Adrenal gland (tissue), 12 donors: ENCODE measurements around the gene SOCS6. TPM values are rescaled to one million over a fixed set of nuclear protein-coding genes. Genes with fewer than 3 reads are reported as not detected.

Experiments
- DNase-seq, 7 donors: peaks; one replicate each; pipeline ENCODE4 v3.0.0-alpha.2; 2019 to 2020
- H3K27ac ChIP-seq, 5 donors: fragments of 200-600 bp; sonication (generic) in 4 of 5; 1 replicate in 3 of 5; 2 replicates in 2 of 5; pipeline versions ENCODE4 v1.5.1 to v1.8.0; 2016 to 2020; ENCODE audit warnings: mild to moderate bottlenecking in 1 of 5
- H3K27me3 ChIP-seq: fragments of 200-600 bp; 2 replicates; pipeline ENCODE4 v1.8.0; 2021
- H3K36me3 ChIP-seq, 2 donors: fragments of 200-600 bp; replicated peaks in 1 of 2; 1 replicate in 1 of 2; 2 replicates in 1 of 2; pipeline versions ENCODE4 v1.5.1 to v1.8.0; 2018 to 2022
- H3K4me1 ChIP-seq, 2 donors: fragments of 200-600 bp; replicated peaks in 1 of 2; 1 replicate in 1 of 2; 2 replicates in 1 of 2; pipeline versions ENCODE4 v1.5.1 to v1.8.0; 2018 to 2021
- H3K4me3 ChIP-seq, 4 donors: fragments of 200-600 bp; sonication (generic) in 3 of 4; one replicate each; pipeline ENCODE4 v1.5.1; 2016 to 2018
- H3K9me3 ChIP-seq, 3 donors: fragments of 200-600 bp; sonication (generic) in 1 of 3; replicated peaks in 1 of 3; 1 replicate in 2 of 3; 2 replicates in 1 of 3; pipeline versions ENCODE4 v1.5.1 to v1.8.0; 2016 to 2021
- CTCF ChIP-seq, 6 experiments: fragments of 450-650 bp in 4 of 6; fragments of 200-600 bp in 2 of 6; sonication (generic) in 1 of 6; IDR thresholded peaks; 1 replicate in 5 of 6; 2 replicates in 1 of 6; pipeline versions ENCODE4 v1.5.1 to v1.8.0; 2016 to 2021; ENCODE audit warnings: antibody characterized with exemption in 6 of 6, mild to moderate bottlenecking in 2 of 6, moderate library complexity in 1 of 6
- POLR2A ChIP-seq, 2 donors: fragments of 450-650 bp; IDR thresholded peaks; one replicate each; pipeline ENCODE4 v1.6.1; 2017; ENCODE audit warnings: antibody characterized with exemption in 2 of 2, mild to moderate bottlenecking in 2 of 2, moderate library complexity in 1 of 2
- WGBS, 4 donors: extraction: QIAGEN DNeasy Blood & Tissue Kit in 2 of 4; methylation state at CpG; one replicate each; pipeline versions ENCODE4 v1.1.5 to v1.1.7; 2013 to 2017; 5-methylcytosine and 5-hydroxymethylcytosine counted together
- intact Hi-C, 2 donors: fragments of 100-400 bp; cut with DNase I; formaldehyde crosslinking; loops; one replicate each; pipeline versions ENCODE4 v1.14.1 to v1.15.0; 2022 to 2023
- polyA plus RNA-seq, 3 donors: library from polyadenylated mRNA; stranded (reverse); fragments of 200-250 nt in 2 of 3; fragments of 350-450 nt in 1 of 3; fragmentation: Illumina TruSeq in 1 of 3; extraction: RNeasy Lipid Tissue Mini Kit (QIAGEN cat#74804) in 1 of 3; gene quantifications; one replicate each; pipeline ENCODE4 v1.2.3, GENCODE V29; 2013 to 2014
- total RNA-seq, 9 donors: library from RNA; depleted of rRNA in 4 of 9; stranded (reverse); fragments of >200 nt in 4 of 9; fragments of 120-200 nt in 1 of 9; fragmentation: NEBNext Ultra II Directional in 1 of 9; extraction: Animal tissue kit (Norgen Biotek cat#: 25700) in 1 of 9; gene quantifications; one replicate each; pipeline versions ENCODE4 v1.1.0 to v1.2.4, GENCODE V29; 2013 to 2023
- donor health status: healthy with polysubstance abuse.
- donor health status: Bipolar disorder and iron deficiency.
- donor health status: DM: yes; HTN: yes; CAD: no.
- donor health status: DM: no; HTN: no; CAD: no.
- donor health status: DM: no; HTN: no; CAD: no.
- donor health status: DM: yes; HTN: yes; CAD: no.

Gene SOCS6
- total and polyA plus RNA-seq, 12 donors, result 4.3 to 25.5 (median 17.4) TPM

- Histone ChIP-seq H3K27me3 (no peaks in the 10 kb centered on the region), H3K36me3 (no peaks in the 10 kb centered on the region), H3K27ac (peak overlapping the region in 1 of 5 donors; percentile 28), H3K4me3 (no peak overlapping the region), H3K4me1 (peaks cover 25 to 77% of the 10 kb centered on the region in 2 donors), H3K9me3 (no peaks in the 10 kb centered on the region)
- TF ChIP-seq CTCF (IDR thresholded peaks at IDR 0.05) (no peak), POLR2A (IDR thresholded peaks at IDR 0.05) (no peak)
- intact Hi-C loops, result no loop called here
- no peak for DNase-seq
- 61 to 80% (median 69%) methylated on average over 2 to 3 of the region's 3 CpGs for WGBS, 4 donors
Measured at GRCh38 chr18:70293166-70293565, 4.3 kb downstream of the SOCS6 start.

- TF ChIP-seq POLR2A (IDR thresholded peaks at IDR 0.05) (no peak), CTCF (IDR thresholded peaks at IDR 0.05) (no peak)
- intact Hi-C loops, result no loop called here
- no peak overlapping the region for H3K4me3 ChIP-seq
- no peak for DNase-seq
- WGBS, 4 donors, result 86 to 95% (median 91%) methylated on average over 5 of the region's 5 CpGs
- no peaks in the 10 kb centered on the region for H3K27me3 ChIP-seq
- no peaks in the 10 kb centered on the region for H3K9me3 ChIP-seq
- no peaks in the 10 kb centered on the region for H3K36me3 ChIP-seq
- no peak overlapping the region for H3K27ac ChIP-seq
- H3K4me1 ChIP-seq, result peaks cover 25 to 79% of the 10 kb centered on the region in 2 donors
Measured at GRCh38 chr18:70294471-70295191, 5.8 kb downstream of the SOCS6 start.

- TF ChIP-seq CTCF (IDR thresholded peaks at IDR 0.05) (no peak), POLR2A (IDR thresholded peaks at IDR 0.05) (no peak)
- Histone ChIP-seq H3K9me3 (no peaks in the 10 kb centered on the region), H3K4me3 (no peak overlapping the region), H3K27ac (no peak overlapping the region), H3K4me1 (peaks cover 18 to 72% of the 10 kb centered on the region in 2 donors), H3K27me3 (no peaks in the 10 kb centered on the region), H3K36me3 (no peaks in the 10 kb centered on the region)
- WGBS, 4 donors, result 43 to 49% (median 46%) methylated on average over 8 of the region's 8 CpGs
- DNase-seq, result no peak
- intact Hi-C loops, result no loop called here
Measured at GRCh38 chr18:70295192-70296188, 6.6 kb downstream of the SOCS6 start.

GRCh38 chr18:70296289-70296688, 7.4 kb downstream of the SOCS6 start:
- Histone ChIP-seq H3K27me3 (no peaks in the 10 kb centered on the region), H3K4me1 (peaks cover 10 to 65% of the 10 kb centered on the region in 2 donors), H3K4me3 (no peak overlapping the region), H3K9me3 (no peaks in the 10 kb centered on the region), H3K36me3 (no peaks in the 10 kb centered on the region), H3K27ac (no peak overlapping the region)
- DNase-seq, result peak in 3 of 7 donors; percentile 17 to 65 (median 37)
- intact Hi-C loops, result no loop called here
- WGBS, 4 donors, result 59 to 72% (median 68%) methylated on average over 10 of the region's 10 CpGs
- TF ChIP-seq POLR2A (IDR thresholded peaks at IDR 0.05) (no peak), CTCF (IDR thresholded peaks at IDR 0.05) (no peak)
